ENCODE data around the gene CARD16.
"Not testable (repeated sequence)": the region's sequence is repeated elsewhere in the genome, so short reads cannot be mapped to it uniquely, and the experiment has no call there.

The CARD16 gene

GRCh38 chr11:105044557-105045524 is at the start of gene CARD16:
Gene CARD16, minus strand, starts transcription at chr11:105045335. Its CDS starts 38 bp downstream, at chr11:105045297.
- not testable (repeated sequence) for DNase-seq (ENCODE audit: low read depth, low spot score)

GRCh38 chr11:105092256-105093239 is 47.4 kb upstream of the CARD16 start:
- no peak for DNase-seq (ENCODE audit: low read depth, low spot score)

DNA sequence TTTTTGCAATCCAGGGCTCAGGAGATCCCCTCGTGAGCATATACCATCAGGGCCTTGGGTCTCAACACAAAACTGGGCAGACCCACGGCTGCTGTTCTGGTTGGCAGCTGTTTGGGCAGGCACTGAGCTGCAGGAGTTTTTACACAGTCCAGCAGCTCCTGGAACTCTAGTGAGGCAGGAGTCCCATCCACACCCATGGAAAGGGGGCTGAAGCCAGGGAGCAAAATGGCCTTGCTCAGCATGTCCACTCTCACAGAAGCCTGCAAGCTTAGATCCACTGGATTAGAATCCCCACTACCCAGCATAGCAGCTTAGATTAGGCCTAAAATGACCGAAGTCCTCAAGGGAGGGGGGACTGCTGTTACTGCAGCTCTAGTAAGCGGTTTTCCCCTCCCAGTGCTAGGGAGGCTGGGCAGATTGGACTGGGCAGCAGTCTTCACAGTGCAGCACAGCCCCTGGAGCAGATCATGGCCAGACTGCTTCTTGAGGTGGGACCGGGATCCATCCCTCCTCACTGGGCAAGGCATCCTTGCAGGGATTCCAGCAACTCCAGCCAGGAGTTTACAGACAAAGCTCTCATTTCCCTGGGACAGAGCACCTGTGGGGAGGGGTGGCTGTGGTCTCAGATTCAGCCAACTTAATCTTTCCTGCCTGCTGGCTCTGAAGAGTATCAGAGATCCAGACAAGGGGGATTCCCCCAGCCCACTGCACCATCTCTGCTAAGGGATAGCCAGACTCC is 36.4 kb upstream of the CARD16 start:
- DNase-seq (ENCODE audit: low read depth, low spot score): no peak

DNA sequence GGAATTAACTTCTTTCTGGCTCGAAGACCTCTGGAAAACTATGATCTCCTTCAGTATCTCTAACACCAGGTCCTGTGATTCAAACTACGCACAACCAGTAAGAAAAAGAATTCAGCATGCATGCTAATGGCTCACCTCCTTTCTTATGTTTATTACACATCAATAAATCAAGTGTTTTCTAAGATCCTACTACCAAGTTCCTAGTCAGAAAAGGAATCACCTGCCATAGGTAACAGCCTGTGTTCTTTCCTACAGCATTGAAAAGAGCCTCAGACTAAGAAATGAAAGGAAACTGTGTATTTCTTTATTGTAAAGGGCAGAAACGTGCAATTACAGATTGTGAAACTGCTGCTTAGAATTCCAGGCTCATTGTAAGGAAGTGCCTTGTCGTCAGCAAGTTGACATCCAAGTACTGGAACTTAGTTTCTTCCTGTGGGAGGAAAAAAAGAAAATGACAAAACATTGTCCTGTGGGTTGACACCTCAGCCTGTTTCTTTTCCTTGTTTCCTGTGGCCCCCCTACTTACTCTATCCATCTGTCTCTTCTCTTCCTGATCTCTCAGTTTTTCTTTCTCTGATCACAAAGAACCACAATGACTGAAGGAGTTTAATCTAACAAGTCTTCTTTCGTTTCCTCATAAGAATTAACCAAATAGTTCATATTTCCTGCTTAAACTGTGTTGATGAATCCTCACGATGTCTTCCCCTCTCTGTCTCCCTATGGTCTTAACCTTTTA is 35.2 kb upstream of the CARD16 start:
- not testable (repeated sequence) for DNase-seq (ENCODE audit: low read depth, low spot score)

DNA sequence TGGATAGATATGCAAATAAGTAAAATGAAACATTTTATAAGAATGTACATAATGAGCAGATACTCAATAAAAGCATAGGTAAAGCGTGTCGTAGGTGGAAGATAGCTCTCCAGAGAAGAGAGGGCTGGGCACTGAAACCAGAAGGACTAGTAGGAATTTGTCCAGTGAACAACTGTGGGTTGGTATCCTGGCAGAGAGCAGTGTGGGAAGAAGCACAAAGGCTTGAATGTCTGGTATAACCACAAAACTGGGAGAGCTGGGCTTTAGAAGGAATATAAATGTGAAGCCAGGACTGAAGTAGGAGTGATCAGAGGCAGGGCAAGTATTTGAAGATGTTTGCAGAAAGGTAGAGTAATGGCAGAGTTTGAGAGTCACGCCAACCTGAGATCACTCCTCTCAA is 33.1 kb upstream of the CARD16 start:
- DNase-seq (ENCODE audit: low read depth, low spot score): no peak

- DNase-seq (ENCODE audit: low read depth, low spot score): not testable (repeated sequence)
These were observed 32.1 kb upstream of the CARD16 start for GRCh38 chr11:105077141-105077790.

- DNase-seq (ENCODE audit: low read depth, low spot score): no peak
These were observed 29.0 kb upstream of the CARD16 start for GRCh38 chr11:105074166-105074530.

DNA sequence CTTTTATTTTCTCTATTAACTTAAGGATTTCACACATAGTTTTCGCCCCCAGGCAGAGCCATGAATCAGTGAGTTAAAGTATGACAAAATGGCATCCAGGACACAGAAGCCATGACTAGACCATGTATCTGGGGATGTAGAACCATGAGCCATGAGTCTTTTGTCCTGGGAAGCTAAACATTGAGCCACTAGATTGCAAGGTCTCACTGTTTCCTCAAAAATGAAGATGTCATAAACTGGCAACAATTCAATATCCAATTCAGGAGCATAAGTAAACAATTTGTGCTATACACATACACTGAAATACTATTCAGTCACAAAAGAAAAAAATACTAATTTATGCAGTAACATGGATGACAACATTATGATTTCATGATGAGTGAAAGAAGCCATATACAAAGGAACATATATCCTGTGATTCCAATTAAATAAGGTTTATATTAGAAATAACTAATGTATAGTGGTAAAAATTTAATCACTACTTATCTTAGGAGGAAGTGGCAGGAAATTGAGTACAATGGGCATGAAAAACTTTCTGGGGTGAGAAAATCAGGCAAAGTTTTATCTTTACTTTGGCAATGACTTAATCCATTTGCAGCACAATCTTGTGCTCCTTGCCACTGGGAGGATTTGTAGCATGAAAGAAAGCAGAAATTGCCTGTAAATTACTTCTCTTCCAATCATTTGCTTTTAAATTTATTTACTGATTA is 28.5 kb upstream of the CARD16 start:
- DNase-seq (ENCODE audit: low read depth, low spot score): no peak

DNA sequence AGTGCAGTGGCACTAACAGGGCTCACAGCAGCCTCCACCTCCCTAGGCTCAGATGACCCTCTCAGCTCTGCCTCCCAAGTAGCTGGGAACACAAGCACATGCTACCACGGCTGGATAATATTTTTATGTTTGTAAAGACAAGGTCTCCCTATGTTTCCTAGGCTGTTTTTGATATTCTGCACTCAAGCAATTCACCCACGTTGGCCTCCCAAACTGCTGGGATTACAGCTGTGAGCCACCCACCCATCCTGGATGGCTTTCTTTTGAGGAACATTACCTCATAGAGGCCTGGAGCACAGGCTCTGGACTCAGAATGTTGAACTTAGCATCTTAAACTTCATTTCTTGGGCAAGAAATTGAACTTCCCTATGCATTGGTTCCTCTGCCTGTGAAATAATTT is 26.9 kb upstream of the CARD16 start:
- not testable (repeated sequence) for DNase-seq (ENCODE audit: low read depth, low spot score)

- no peak for DNase-seq (ENCODE audit: low read depth, low spot score)
These were observed 26.1 kb upstream of the CARD16 start for GRCh38 chr11:105071089-105071732.

GRCh38 chr11:105070306-105070705 is 25.2 kb upstream of the CARD16 start:
- no peak for DNase-seq (ENCODE audit: low read depth, low spot score)

GRCh38 chr11:105069749-105070148 is 24.6 kb upstream of the CARD16 start:
- DNase-seq (ENCODE audit: low read depth, low spot score): not testable (repeated sequence)

GRCh38 chr11:105063245-105063941 is 18.3 kb upstream of the CARD16 start:
- DNase-seq (ENCODE audit: low read depth, low spot score): not testable (repeated sequence)

- DNase-seq (ENCODE audit: low read depth, low spot score): no peak
These were observed 12.3 kb upstream of the CARD16 start for GRCh38 chr11:105057432-105057831.

- no peak for DNase-seq (ENCODE audit: low read depth, low spot score)
These were observed 11.3 kb upstream of the CARD16 start for GRCh38 chr11:105056446-105056845.

DNA sequence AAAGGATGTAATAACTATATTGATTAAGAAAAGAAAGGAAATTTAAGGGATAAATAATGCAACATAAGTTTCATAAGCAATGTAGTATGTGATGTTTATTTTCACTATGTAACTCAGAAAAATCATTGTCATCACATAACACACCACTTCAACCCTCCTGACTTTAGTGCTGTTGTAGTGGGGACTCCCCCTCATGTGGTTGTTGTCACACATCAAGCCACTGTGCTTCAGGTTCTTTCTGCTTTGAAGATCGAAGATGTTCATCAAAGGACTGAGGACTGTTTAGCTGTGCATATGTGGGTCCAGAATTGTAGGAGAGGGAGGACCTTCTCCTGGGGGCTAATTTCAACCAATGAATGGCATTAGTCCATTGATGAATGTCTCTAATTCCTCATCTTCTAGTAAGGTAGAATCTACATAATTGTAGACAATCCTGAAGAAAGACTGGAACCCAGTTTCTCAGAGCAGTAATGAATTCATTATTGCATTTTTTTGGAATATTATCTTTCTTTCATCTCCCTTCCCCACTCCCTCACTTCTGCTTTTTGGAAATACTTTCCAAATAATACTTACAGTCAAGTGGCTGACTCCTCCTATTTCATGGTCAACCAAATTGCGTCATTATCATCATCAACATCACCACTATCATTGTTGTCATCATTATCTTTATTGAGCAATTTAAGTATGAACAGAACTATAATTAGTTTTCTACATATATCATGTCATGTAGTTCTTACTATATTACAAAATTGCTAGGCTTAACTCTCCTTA is 9.8 kb upstream of the CARD16 start:
- DNase-seq (ENCODE audit: low read depth, low spot score): no peak

DNA sequence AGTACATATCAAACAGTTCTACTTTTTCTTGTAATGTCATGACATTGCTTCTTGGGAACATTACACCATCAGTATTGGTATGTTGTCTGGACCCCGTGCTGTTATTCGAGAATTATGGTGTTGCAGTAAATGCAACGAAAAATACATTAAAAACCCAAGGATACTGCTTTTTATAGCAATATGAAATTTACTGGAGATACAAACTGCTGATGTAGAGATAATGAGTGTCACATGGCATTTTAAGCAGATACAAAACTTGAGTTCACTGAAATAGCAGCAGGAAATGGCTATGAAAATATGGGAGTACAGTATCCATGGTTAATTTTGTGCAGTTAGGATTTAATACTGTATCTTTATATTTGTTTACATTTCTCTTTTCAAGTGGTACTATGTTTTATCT is 7.4 kb upstream of the CARD16 start:
- DNase-seq (ENCODE audit: low read depth, low spot score): no peak

GRCh38 chr11:105051559-105051958 is 6.4 kb upstream of the CARD16 start:
- DNase-seq (ENCODE audit: low read depth, low spot score): no peak
